OCI-LY7 (cell line): Measurements from ENCODE around the gene FAM240A. TPM values are rescaled to one million over a fixed set of nuclear protein-coding genes. Genes with fewer than 3 reads are reported as not detected.
A peak's percentile ranks its signal among the peaks of the same experiment; 100 is the strongest.

Experiments used
- BruUV-seq: library from RNA; stranded (reverse); fragments of 400-500 nt; replicated peaks from 2 replicates; lab custom pipeline; 2021; lab: Mats Ljungman, UMichigan
- CTCF ChIA-PET: fragments of 300-600 bp; sonication (Branson Sonifier 250); formaldehyde crosslinking; loops from one replicate; lab custom pipeline; 2022; ENCODE audit warnings: antibody characterized with exemption; ENCODE audit not compliant: unreplicated experiment; lab: Charles Lee
- POLR2A ChIA-PET: fragments of 300-600 bp; sonication (Branson Sonifier 250); formaldehyde crosslinking; loops from one replicate; lab custom pipeline; 2022; ENCODE audit warnings: antibody characterized with exemption; lab: Charles Lee
- DNase-seq: peaks from one replicate; pipeline ENCODE4 v3.0.0-alpha.2; 2015; ENCODE audit warnings: low spot score
- H2AFZ ChIP-seq: fragments of 200-600 bp; sonication (generic), shearing (Covaris generic); 2 replicates; pipeline ENCODE4 v1.6.1; 2014; ENCODE audit warnings: mild to moderate bottlenecking, antibody characterized with exemption, low read length, moderate library complexity
- H3K27ac ChIP-seq: fragments of 200-600 bp; sonication (generic); 2 replicates; pipeline ENCODE4 v1.5.1; 2014; ENCODE audit warnings: mixed run types, low read depth, mild to moderate bottlenecking, moderate library complexity, low read length, inconsistent platforms; ENCODE audit not compliant: poor library complexity, severe bottlenecking
- H3K36me3 ChIP-seq: fragments of 200-600 bp; sonication (generic); 2 replicates; pipeline ENCODE4 v1.6.1; 2014; ENCODE audit warnings: mild to moderate bottlenecking, antibody characterized with exemption, low read length, moderate library complexity, mixed read lengths; ENCODE audit not compliant: insufficient read depth
- H3K4me1 ChIP-seq: fragments of 200-600 bp; sonication (generic); 2 replicates; pipeline ENCODE4 v1.5.1; 2014; ENCODE audit warnings: mild to moderate bottlenecking, low read length; ENCODE audit not compliant: insufficient read depth, poor library complexity, severe bottlenecking
- H3K4me2 ChIP-seq: fragments of 200-600 bp; sonication (generic); 2 replicates; pipeline ENCODE4 v1.6.1; 2014; ENCODE audit warnings: mild to moderate bottlenecking, low read length
- H3K4me3 ChIP-seq: fragments of 200-600 bp; sonication (generic); 2 replicates; pipeline ENCODE4 v1.5.1; 2014; ENCODE audit warnings: mild to moderate bottlenecking, low read depth, low read length; ENCODE audit not compliant: poor library complexity, severe bottlenecking
- H3K79me2 ChIP-seq: fragments of 200-600 bp; sonication (generic); 2 replicates; pipeline ENCODE4 v1.6.1; 2016; ENCODE audit warnings: low read depth, mild to moderate bottlenecking, low read length, moderate library complexity, mixed read lengths; ENCODE audit not compliant: insufficient read depth
- H3K9me2 ChIP-seq: fragments of 200-600 bp; sonication (generic); 2 replicates; pipeline ENCODE4 v1.6.1; 2016; ENCODE audit warnings: mild to moderate bottlenecking, low read length, mixed read lengths; ENCODE audit not compliant: insufficient read depth
- H3K9me3 ChIP-seq: fragments of 200-600 bp; sonication (generic); 2 replicates; pipeline ENCODE4 v1.6.1; 2014; ENCODE audit warnings: mild to moderate bottlenecking, mixed run types, low read length, mixed read lengths
- H4K20me1 ChIP-seq: fragments of 200-600 bp; sonication (generic); 2 replicates; pipeline ENCODE4 v1.6.1; 2014; ENCODE audit warnings: mild to moderate bottlenecking, antibody characterized with exemption, low read length, moderate library complexity, mixed read lengths; ENCODE audit not compliant: insufficient read depth
- EZH2phosphoT487 ChIP-seq: fragments of 200-600 bp; sonication (generic); IDR thresholded peaks from 2 replicates; pipeline ENCODE4 v1.6.1; 2018; ENCODE audit warnings: low read depth, borderline replicate concordance, mild to moderate bottlenecking, mixed run types, antibody characterized with exemption, low read length, moderate library complexity, mixed read lengths
- intact Hi-C: fragments of 100-400 bp; cut with micrococcal nuclease; formaldehyde crosslinking; loops from one replicate; pipeline ENCODE4 v1.10.0; 2022; ENCODE audit not compliant: unreplicated experiment
- total RNA-seq, 2 experiments: library from RNA; depleted of rRNA in 1 of 2; stranded (reverse); fragments of >200 nt in 1 of 2; shearing (Covaris generic) in 1 of 2; gene quantifications; 2 replicates each; pipeline ENCODE4 v1.2.3, GENCODE V29; 2014 to 2022
- TF ChIP-seq, protein P1 (sequence below): fragments of 200-600 bp; sonication (generic); conservative IDR thresholded peaks from 2 replicates; pipeline ENCODE4 v1.5.1; 2014; ENCODE audit warnings: mild to moderate bottlenecking, antibody characterized with exemption, low read length, moderate library complexity, mixed read lengths

FAM240A gene
- total RNA-seq, 2 experiments from 2014 or later, result not detected

DNA sequence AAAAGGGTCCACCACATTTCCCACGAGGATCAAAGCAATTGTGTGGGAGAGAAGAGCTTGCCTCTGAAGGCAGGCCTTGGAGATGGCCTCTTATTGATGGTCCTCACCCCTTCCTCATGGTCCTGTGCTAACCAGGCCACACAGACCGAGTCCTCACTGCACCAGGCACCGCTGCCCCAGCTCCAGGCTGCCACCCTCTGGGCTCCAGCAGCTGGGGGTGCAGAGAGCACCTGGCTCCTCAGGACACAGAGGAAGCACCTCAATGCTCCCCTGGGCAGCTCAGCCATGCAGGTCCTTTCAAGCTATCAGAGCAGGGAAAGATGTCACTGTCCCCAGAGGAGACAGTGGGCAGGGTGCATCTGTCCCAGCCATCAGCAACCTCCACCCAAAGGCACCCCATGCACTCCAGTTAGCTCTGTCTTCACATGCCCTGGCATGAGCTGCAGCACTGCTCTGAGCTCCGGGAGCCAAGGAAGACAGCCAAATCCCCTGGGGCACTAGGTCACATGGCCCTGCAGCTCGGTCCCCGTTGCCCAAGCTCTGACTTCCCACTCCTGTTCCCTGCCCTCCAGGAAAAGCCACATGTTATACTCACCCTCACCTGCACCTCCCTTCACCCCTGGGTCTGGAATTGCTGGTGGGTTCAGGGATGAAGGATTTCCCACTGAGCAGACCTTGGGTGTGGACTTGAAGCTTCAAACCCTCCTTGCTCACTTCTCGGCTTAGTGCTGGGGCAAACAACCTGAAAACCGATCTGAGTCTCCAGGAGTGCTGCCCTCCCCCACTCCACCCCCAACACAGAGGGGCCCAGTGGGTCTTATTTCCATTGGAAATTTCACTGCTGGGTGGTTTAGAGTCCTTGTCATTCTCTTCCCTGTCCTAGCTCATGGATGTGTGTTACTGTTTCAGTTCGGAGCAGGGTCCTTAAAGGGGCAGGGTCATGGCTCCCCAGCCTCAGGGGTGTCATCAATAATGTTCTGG lies 48.5 kb downstream of the FAM240A start:
- no TSS peak for BruUV-seq

DNA sequence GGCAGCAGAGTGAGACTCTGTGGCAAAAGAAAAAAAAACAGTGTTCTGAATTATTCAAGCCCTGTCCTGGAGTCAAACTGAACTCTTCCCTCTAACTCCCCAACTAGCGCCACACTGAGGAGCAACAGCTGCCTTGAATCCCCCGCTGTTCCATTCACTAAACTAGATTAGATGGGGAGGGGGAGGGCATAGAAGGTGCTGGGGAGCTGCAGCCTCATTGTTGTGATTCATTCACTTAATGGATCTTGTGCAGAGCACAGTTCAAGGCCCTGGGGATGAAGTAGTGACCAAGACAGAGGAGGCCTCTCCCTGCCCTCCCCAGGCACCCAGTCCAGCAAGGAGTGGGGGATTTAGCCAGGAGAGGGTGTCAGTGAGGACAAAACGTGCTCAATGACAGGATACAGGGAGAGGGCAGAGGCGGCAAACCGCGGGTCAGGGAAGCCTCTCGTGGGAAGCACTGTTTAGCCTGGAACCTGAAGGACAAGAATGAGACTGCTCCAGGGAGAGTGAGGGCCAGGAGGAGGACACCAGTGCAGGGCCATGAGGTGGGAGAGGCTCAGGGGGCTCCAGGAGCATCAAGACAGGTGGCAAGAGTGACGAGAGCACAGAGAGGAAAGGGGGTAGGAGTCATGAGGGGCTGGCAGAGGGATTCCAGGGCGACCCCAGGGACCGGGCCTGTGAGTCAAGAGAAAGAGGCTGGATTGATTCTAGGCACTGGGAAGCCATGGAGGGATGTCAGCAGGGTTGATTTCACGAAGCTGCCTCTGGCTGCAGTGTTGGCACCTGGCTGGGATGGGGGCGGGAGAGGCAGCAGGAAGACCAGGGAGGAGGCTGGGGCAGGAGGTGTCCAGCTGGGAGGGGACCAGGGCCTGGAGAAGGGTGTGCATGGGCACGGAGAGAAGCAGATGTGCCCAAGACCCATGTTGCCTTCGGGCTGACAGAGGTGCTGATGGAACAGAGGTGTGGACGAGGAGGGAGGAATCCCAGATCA lies 49.7 kb downstream of the FAM240A start:
- no peaks in the 10 kb centered on the region for H3K36me3 ChIP-seq
- no TSS peak for BruUV-seq
- no peak for TF ChIP-seq EZH2phosphoT487
- TF ChIP-seq, protein P1, sequence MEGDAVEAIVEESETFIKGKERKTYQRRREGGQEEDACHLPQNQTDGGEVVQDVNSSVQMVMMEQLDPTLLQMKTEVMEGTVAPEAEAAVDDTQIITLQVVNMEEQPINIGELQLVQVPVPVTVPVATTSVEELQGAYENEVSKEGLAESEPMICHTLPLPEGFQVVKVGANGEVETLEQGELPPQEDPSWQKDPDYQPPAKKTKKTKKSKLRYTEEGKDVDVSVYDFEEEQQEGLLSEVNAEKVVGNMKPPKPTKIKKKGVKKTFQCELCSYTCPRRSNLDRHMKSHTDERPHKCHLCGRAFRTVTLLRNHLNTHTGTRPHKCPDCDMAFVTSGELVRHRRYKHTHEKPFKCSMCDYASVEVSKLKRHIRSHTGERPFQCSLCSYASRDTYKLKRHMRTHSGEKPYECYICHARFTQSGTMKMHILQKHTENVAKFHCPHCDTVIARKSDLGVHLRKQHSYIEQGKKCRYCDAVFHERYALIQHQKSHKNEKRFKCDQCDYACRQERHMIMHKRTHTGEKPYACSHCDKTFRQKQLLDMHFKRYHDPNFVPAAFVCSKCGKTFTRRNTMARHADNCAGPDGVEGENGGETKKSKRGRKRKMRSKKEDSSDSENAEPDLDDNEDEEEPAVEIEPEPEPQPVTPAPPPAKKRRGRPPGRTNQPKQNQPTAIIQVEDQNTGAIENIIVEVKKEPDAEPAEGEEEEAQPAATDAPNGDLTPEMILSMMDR, result no peak
- no peak overlapping the region for H3K4me2 ChIP-seq
- no peak overlapping the region for H3K4me3 ChIP-seq
- H3K9me2 ChIP-seq, result no peaks in the 10 kb centered on the region
- intact Hi-C loops, result loop anchor here (2.0 kb wide), 1 partner anchor 173 kb away; no protein-coding TSS in a partner anchor
- H4K20me1 ChIP-seq, result no peaks in the 10 kb centered on the region
- H3K27ac ChIP-seq, result no peak overlapping the region
- POLR2A ChIA-PET, result no interaction called here
- no peaks in the 10 kb centered on the region for H3K79me2 ChIP-seq
- H2AFZ ChIP-seq, result no peak overlapping the region
- H3K4me1 ChIP-seq, result peaks cover 5% of the 10 kb centered on the region
- CTCF ChIA-PET, result no interaction called here
- DNase-seq, result no peak
- no peaks in the 10 kb centered on the region for H3K9me3 ChIP-seq

More for the DNA sequence above, 48.5 kb downstream of the FAM240A start:
- Histone ChIP-seq H3K79me2 (no peaks in the 10 kb centered on the region), H3K9me3 (no peaks in the 10 kb centered on the region), H4K20me1 (no peaks in the 10 kb centered on the region), H3K36me3 (no peaks in the 10 kb centered on the region), H3K9me2 (no peaks in the 10 kb centered on the region), H3K27ac (no peak overlapping the region), H2AFZ (no peak overlapping the region), H3K4me3 (no peak overlapping the region), H3K4me1 (peaks cover 5% of the 10 kb centered on the region), H3K4me2 (0 out of 2 replicates have a peak overlapping the region, but pooled peaks have one; percentile 10)
- CTCF ChIA-PET, result no interaction called here
- POLR2A ChIA-PET, result no interaction called here
- intact Hi-C loops, result loop anchor here (2.0 kb wide), 1 partner anchor 172 kb away; no protein-coding TSS in a partner anchor
- TF ChIP-seq EZH2phosphoT487, result no peak
- TF ChIP-seq, protein P1, result peak; percentile 35
- peak; percentile 49 for DNase-seq
